Measurements from ENCODE around the gene TMEM237.

- TF ChIP-seq, protein P1, sequence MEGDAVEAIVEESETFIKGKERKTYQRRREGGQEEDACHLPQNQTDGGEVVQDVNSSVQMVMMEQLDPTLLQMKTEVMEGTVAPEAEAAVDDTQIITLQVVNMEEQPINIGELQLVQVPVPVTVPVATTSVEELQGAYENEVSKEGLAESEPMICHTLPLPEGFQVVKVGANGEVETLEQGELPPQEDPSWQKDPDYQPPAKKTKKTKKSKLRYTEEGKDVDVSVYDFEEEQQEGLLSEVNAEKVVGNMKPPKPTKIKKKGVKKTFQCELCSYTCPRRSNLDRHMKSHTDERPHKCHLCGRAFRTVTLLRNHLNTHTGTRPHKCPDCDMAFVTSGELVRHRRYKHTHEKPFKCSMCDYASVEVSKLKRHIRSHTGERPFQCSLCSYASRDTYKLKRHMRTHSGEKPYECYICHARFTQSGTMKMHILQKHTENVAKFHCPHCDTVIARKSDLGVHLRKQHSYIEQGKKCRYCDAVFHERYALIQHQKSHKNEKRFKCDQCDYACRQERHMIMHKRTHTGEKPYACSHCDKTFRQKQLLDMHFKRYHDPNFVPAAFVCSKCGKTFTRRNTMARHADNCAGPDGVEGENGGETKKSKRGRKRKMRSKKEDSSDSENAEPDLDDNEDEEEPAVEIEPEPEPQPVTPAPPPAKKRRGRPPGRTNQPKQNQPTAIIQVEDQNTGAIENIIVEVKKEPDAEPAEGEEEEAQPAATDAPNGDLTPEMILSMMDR (IDR thresholded peaks at IDR 0.05), result no peak
- TF ChIP-seq EZH2 (IDR thresholded peaks at IDR 0.05), result no peak
- TF ChIP-seq EZH2phosphoT487 (IDR thresholded peaks at IDR 0.05), result no peak
These were observed 30.2 kb upstream of the TMEM237 start for GRCh38 chr2:201673546-201673945.

All from neural progenitor cell (in vitro differentiated cells).